HG03565 (cell line): ENCODE measurements around the gene EWSR1.
"Not testable (repeated sequence)": the region's sequence is repeated elsewhere in the genome, so short reads cannot be mapped to it uniquely, and the experiment has no call there.

ENCODE experiments used
- ATAC-seq: cut with Tn5 transposase; IDR thresholded peaks from one replicate; pipeline ENCODE4 v1.9.1; 2021; ENCODE audit warnings: mild to moderate bottlenecking, moderate library complexity; ENCODE audit not compliant: unreplicated experiment

The EWSR1 gene

DNA sequence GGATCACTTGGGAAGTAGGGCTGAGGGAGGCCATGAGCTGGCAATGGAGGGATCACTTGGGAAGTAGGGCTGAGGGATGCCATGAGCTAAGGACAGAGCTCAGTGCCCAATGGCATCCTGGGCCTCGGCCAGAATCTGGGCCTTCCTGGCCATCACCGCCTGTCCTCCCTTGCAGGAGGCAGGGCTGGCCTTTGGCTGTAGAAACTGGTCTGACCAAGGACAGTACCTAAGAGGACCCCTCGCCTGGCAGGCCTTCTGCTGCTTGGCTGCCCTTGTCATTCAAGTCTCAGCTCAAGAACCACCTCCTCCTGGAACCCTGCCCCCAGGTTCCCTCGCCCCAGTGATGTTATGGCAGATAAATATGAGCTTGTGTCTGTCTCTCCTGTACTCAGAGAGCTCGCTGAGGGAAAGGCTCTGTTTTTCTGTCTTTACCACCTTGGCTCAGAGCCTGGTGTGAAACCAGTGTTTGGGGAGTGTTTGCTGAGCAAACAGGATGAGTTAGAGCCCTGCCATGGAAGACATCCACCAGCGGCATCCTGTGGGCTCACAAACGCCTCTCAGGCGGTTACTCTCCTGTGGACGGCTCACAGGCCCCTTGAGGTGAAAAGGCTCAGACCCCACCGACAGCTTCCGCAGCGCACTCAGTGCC, 66.8 kb downstream of the EWSR1 start:
- no peak for ATAC-seq

- no peak for ATAC-seq
Measured at GRCh38 chr22:29335656-29336055, 67.6 kb downstream of the EWSR1 start.

GRCh38 chr22:29336751-29337490, 68.9 kb downstream of the EWSR1 start:
- ATAC-seq: no peak

DNA sequence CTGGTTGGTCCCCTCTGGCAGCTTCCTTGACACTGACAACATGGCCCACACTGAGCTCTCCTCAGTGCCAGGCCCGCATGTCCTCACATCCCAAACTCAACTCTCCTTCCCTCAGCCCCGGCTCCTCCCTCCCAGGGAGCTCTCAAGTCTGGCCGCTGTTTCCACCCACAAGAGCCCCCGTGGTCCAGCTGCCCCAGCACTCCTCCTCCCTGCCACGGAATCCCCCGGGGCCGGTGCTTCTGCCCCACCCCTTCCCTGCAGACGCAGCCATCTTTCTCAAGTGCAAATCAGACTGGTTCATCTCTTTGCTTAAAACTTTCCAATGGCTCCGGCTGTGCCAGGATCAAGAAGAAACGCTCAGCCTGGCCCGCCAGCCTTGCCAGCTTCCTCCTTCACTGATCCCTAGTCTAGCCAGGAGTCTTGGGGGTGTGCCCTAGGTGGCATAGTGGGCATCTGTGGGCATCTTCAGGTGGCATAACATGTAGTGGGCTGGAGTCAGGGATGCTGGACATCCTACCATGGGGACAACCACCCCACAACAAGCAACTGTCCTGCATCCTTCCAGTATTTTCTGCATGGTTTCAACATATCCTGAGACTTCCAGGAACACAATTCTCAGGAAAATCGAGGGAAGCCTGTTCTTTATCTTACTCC, 69.7 kb downstream of the EWSR1 start:
- no peak for ATAC-seq

- no peak for ATAC-seq
Measured at GRCh38 chr22:29338398-29338797, 70.3 kb downstream of the EWSR1 start.

- no peak for ATAC-seq
Measured at GRCh38 chr22:29339381-29340235, 71.5 kb downstream of the EWSR1 start.

DNA sequence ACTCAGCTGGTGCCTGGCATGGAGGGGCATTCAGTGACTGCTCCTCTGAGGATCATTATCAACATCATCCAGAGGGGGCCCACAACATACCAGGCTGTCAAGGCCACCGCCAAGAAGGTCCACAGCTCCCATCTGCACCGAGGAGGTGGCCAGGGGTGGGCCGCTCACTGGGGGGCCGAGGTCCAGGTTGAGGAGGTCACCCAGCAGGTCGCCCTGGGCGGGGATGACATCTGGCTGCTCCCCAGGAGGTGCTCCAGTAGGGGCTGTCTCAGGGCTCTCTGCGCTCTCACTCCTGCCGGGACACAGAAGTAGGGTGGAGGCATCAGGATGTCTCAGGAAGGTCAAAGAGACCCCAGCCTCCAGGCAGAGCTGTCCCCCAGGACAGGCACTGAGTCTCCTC, 72.5 kb downstream of the EWSR1 start:
- ATAC-seq: no peak

DNA sequence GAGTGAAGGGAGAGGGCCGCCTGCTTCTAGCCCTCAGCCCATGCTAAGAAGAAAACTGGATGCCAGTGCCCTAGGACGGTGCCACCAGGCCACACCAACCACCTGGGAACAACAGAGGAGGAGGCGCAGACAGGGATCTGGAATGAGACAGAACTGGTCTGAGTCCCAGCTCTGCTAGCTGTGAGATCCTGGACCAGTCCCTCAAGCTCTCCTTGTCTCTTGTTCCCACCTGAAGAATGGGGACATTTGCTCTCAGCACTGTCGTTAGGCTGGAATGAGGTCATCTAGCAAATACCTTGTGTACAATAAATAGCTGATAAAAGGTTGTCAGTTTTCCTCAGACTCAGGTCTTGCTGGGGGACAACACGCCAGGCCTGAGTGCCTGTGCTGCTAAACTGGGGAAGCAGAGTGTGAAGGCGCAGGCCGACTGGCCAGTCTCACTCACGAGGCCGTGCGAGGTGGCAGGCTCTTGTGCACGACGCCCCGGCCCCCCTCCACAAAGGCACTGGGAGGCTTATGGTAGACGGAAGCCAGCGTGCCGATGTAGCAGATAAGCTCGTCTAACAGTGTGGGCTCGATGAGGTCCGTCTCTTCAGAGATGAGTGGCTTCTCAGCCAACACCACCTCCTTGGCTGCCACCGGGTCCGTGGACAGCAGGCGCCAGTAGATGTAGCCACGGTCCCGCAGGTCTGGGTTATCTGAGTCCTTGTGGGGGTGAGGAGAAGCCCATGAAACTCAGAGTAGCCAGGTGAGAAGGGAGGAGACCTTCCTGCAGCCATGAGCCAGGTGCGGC, 73.2 kb downstream of the EWSR1 start:
- ATAC-seq: no peak

DNA sequence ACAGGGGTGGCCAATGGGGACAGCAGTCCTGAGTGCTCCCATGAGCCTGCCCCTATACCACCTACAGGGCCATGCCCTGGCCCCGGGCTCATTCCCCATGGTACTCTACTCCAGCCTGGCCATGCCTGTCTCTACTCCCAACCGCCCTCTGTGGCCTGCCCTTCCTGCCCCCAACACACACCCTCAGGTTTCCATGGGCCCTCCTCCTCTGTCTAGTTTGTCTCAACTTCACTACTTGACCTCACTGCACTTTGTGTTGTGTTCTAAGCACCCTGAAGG, 73.7 kb downstream of the EWSR1 start:
- no peak for ATAC-seq

DNA sequence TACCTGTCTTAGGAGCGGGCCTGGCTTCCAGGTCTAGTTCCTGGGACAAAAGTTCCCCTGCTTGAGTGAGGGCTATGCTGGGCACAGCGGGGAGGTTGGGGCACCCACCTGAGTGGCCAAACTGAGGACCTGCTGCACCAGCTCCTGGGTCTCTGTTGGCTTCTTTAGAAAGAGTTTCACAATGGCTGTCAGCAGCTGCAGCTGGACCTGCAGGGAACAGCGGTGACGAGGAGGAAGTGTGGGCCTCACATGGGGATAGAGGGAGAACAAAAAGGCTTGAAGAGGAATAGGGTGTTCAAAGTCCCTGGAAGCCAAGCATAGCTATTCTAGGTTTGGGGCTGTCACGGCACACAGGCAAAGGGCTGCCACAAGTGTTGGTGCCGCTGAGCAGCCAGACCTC, 74.1 kb downstream of the EWSR1 start:
- ATAC-seq: no peak

DNA sequence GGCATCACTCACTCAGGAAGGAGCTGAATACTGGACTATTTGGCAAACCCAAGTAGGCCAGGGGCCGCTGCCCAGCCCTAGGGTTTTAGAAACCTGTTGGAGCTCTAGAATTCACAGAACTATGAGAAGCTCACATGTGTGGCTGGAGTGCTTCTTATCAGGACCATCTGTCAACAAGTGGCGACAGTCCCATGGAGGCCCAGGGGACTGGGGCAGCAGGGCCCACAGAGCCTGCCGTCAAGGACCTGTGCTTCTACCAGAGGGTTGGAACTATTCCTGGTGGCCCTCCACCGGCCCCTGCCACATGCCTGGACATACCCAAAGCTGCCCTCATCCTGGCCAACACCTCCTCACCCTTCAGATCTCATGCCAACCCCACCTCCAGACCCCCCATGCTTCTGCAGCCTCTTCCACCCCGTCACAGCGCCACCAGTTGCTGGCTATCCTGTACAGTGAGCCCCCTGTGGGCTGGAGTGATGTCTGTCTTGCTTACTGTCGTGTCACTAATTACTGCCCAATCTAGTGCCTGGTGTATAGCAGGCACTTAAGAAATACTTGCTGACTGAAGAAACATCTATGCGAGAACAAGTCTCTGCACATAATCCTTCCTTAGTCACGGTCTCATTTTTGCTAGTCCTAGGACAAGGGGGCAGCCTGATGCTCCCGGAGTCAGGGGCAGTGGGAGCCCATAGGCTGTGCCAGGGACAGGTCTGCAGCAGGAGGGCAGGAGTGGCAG, 74.7 kb downstream of the EWSR1 start:
- no peak for ATAC-seq

DNA sequence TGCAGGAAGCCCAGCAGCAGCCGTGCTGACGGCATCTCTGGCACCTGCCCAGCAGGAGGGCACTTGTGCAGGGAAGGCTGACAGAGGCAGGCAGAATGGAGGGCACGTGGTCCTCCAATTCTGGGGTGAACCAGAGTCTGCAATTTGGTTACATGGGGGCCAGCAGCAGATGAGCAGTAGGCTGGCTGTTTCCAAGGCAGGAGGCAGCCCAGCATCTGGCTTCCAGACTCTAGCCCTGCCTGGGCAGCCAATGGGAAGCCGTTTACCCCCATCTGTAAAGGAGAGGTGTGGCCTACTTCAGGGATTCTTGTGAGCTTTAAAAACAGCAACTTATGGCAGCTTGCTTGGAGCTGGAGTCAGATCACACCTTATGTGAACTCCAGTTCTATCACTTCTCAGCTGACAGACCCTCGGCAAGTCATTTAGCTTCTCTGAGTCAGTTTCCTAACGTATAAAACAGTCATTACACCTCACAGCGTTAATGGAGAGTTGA, 75.3 kb downstream of the EWSR1 start:
- no peak for ATAC-seq

DNA sequence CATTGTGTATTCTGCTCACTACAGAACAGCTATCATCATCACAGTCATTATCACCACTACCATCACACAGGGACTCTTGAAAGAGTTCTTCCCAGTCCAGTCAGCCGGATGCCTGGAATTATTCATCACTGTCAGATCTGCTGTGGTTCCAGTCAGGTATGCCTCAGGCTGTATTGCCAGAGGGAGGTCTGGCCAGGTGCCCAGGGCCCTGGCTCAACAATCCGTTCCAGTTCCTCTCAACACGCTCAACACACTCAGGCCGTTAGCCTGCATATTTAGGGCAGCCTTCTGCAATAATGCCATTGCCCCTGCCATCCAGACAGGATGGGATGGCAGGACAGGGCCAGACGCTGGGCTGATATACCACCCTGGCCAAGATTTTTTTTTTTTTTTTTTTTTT, 76.1 kb downstream of the EWSR1 start:
- no peak for ATAC-seq

DNA sequence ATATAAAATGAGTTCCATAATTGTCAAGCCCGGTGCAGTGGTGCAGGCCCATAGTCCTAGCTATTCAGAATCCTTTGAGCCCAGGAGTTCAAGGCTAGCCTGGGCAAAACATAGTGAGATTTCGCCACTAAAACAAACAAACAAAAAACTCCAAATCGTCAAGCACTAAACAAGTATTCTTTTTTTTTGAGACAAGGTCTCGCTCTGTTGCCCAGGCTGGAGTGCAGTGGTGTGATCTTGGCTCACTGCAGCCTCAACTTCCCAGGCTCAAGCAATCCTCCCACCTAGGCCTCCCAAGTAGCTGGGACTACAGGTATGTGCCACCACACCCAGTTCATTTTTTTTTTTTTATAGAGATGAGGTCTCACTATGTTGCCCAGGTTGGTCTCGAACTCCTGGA, 76.8 kb downstream of the EWSR1 start:
- ATAC-seq: not testable (repeated sequence)

- ATAC-seq: no peak
Measured at GRCh38 chr22:29345932-29346331, 77.9 kb downstream of the EWSR1 start.

DNA sequence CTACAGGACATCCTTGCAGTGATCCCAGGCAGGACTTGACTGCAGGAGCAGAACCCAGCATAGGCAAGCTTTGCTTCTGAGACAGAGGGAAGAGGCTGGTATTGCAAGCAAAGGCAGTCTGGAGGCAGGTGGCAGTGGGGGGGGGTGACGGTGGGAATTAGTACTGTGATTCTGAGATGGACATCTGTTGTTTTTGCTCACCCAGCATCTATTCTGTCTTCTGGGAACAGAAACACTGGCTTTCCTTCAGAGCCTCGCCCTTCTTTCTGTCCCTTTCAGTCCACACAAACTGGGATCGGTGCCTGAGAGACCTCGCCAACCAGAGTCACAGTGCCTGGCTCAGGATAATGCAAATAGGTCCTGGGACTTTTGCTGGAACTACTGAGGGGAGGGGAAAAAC, 78.6 kb downstream of the EWSR1 start:
- ATAC-seq: no peak

GRCh38 chr22:29348041-29348440, 80.0 kb downstream of the EWSR1 start:
- no peak for ATAC-seq

- no peak for ATAC-seq
Measured at GRCh38 chr22:29348956-29349355, 80.9 kb downstream of the EWSR1 start.
